IMR-90 (cell line): Measurements from ENCODE around the gene ELAVL1. TPM values are rescaled to one million over a fixed set of nuclear protein-coding genes. Genes with fewer than 3 reads are reported as not detected.

Source experiments
- CTCF ChIP-seq: conservative IDR thresholded peaks from 2 replicates; pipeline ENCODE4 v1.5.1; 2012; ENCODE audit warnings: mild to moderate bottlenecking, low read depth, low read length, improper control_type of control experiment
- MXI1 ChIP-seq: IDR thresholded peaks from 2 replicates; pipeline ENCODE4 v1.6.1; 2012; ENCODE audit warnings: low read depth, mild to moderate bottlenecking, low read length, moderate library complexity, borderline replicate concordance
- RAD21 ChIP-seq: IDR thresholded peaks from 2 replicates; pipeline ENCODE4 v1.6.1; 2012; ENCODE audit warnings: low read length, improper control_type of control experiment
- polyA plus RNA-seq, 3 experiments: library from polyadenylated mRNA; depleted of rRNA; stranded (reverse); fragments of >200 nt; gene quantifications; 2 replicates each; pipeline ENCODE4 v1.2.3, GENCODE V29; 2012; ENCODE audit warnings: low replicate concordance in 1 of 3
- total RNA-seq: library from RNA; depleted of rRNA; stranded (reverse); fragments of >200 nt; gene quantifications from 2 replicates; pipeline ENCODE4 v1.2.3, GENCODE V29; 2012

The ELAVL1 gene
- total and polyA plus RNA-seq, 2 of the 4 experiments (the other 2 are of a cell fraction) = 55.6 to 59.0 TPM

GRCh38 chr19:8001995-8002849 is 3.2 kb downstream of the ELAVL1 start (continued):
- TF ChIP-seq CTCF = peak; percentile 97
- TF ChIP-seq MXI1 = no peak
- peak; percentile 76 for TF ChIP-seq RAD21
